Ammon's horn (tissue), 1 donor: Measurements from ENCODE around the gene ANK3.
A peak's percentile ranks its signal among the peaks of the same experiment; 100 is the strongest.
"Not testable (repeated sequence)": the region's sequence is repeated elsewhere in the genome, so short reads cannot be mapped to it uniquely, and the experiment has no call there.

Source experiments
- DNase-seq: peaks from one replicate; pipeline ENCODE4 v3.0.0-alpha.2; 2016; ENCODE audit warnings: low spot score

ANK3 gene

DNA sequence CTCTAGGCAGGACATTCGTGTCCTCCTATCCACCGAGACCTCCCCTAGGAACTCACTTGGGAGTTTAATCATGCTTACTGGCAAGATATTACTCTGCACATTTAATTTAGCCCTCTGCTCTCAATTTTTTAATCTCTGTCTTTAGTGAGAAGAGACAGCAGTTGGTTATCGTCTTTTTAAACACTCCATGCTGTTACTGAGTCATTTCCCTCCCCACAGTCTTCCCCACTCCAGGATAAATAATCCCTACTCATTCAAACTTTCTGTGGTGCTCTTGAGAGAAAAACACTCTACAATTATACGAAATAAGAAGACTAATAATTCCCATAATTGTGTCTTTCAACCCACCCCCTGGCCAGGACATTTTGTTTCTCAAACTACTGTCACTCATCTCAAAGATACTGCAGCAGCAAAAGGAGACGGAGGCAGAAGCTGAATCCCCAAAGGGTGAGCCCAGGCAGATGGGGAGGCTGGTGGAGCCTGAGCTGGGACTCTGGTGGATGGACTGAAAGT is 84.2 kb downstream of the ANK3 start:
- DNase-seq: no peak

DNA sequence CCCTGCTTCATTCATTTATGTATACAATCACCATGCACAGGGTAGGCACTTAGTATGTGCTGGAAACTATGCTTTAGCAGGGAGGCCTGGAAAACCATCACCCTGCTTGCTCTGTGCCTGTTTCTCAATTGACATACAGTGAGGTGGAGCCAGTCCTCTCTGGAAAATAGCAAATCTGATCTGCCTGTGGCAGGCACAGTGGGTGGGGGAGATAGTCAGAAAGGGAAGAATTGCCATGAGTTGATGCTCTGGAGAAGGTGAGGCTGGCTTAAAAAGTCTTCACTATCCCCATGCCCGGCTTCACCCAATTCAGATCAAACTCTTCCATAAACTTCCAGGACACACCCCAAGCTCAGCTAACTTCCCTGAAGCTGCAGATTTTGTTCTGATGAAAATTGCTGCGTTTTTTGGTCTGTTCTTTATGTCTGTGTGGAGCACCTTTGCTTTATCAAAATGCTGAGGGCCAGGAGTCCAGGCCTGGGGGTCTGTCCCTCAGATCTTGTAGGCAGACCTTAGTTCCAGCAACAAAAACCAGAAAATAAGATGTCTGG is 84.8 kb downstream of the ANK3 start:
- DNase-seq: no peak

- no peak for DNase-seq
Measured at GRCh38 chr10:60303778-60304177, 85.9 kb downstream of the ANK3 start.

DNA sequence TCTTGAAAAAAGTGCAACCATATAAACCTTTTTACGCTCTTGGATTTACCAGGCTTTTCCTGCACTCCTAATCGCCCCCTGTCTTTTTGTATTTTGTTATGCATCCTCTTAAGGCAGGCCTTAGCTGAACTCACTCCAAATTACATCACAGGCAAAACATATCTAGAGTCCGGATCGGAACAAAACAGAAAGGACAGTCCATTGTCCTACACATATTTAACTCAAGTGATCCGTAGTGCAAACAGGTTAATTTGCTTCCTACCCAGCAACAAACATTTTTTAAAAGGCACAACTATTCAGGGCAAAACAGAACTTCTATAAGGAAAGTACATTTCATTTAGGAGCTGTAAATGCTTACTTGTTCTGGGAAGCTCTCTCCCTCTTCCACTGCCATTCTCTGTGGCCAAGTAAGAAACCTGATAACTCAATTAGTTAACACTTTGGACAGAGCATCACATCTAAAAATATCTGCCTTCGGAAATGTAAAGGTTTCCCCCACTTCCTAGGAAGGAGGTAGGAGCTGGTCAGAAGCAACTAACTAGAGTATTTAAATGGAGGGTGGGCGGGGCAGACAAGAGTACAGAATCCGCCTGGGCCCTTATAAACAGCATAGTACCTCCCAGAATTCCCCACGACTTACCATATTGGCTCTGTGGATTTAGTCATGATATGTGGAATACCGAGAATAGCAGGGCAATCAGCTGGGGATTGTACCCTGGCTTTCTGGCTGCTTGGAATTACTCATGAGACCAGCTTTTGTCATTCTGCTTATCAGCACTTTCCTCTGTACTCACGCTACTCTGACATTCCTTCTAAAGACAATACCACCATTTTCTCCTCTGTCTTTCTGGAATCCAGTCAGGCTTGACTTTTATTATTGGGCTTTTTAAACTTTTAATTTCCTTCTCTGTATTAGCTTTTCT is 89.5 kb downstream of the ANK3 start:
- peak; percentile 26 for DNase-seq

GRCh38 chr10:60299390-60299778 is 90.3 kb downstream of the ANK3 start:
- no peak for DNase-seq

GRCh38 chr10:60298408-60299389 is 91.0 kb downstream of the ANK3 start:
- DNase-seq: no peak

DNA sequence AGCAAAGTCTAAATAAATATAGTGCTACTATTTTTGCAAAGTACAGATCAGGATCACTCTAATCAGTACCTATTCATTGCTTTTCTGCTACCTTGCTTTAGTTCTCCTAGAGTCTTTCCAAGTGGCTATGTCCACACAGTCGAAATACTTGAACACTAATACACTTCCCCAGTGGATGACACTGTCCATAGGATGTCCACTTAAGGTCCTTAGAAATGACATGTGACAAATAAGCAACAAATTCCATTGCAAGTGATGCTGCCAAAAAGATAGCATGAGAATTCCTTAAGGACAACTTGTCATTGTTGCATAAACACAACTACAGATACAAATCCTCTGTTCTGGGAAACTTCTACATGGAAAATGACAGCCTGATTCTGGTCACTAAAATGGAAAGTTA is 93.6 kb downstream of the ANK3 start:
- no peak for DNase-seq

GRCh38 chr10:60295028-60295937 is 94.4 kb downstream of the ANK3 start:
- no peak for DNase-seq

GRCh38 chr10:60293581-60294175 is 96.0 kb downstream of the ANK3 start:
- DNase-seq: no peak

DNA sequence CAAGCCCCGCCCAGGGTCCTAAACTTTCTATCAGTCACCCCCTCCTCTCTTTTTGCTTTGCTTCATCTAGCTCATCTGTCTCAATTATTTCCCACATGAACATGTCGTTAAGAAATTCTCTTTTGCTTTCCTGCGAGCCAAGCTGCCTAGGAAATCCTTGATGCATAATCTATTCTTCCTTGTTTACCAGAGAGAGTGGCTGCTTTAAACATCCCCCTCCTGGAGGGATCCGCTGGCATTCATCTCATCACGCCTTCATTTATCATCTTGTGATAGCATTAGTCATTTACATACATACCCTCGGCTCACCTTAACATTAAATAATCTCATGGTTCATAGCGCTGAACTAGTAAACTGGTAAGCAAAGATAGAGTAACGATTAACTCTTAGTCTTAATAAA is 96.7 kb downstream of the ANK3 start:
- no peak for DNase-seq

DNA sequence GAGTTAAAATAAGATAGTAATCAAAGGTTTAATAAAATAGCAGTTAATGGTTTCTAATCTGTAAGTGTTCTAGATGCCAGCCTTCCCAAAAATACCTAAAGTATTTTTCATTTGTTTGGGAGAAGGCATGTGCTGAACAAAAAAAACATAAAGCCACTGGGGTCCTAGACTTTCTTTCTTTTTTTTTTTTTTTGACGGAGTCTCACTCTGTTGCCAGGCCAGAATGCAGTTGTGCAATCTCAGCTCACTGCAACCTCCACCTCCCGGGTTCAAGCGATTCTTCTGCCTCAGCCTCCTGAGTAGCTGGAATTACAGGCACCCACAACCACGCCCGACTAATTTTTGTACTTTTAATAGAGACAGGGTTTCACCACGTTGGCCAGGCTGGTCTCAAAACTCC is 97.1 kb downstream of the ANK3 start:
- not testable (repeated sequence) for DNase-seq

- DNase-seq: peak; percentile 32
Measured at GRCh38 chr10:60291344-60291930, 98.2 kb downstream of the ANK3 start.

DNA sequence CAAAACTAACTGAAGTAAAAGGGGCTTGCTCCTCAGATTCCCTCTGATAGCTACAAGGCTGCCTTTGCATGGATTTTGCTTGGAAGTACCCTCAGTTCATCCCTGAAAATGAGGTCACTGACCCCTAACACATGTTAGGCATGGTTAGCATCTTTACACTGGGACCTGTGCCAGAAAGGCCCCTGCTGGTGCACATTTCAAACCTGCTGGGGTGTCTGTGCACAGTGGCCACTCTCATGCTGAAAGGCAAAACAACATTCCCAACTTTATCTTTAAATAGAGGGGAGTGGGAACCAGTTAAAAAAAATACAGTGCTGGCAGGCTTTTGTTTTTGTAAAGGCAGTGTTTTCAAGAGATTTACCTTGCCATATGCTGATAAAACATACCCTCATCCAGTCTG is 99.1 kb downstream of the ANK3 start:
- no peak for DNase-seq

DNA sequence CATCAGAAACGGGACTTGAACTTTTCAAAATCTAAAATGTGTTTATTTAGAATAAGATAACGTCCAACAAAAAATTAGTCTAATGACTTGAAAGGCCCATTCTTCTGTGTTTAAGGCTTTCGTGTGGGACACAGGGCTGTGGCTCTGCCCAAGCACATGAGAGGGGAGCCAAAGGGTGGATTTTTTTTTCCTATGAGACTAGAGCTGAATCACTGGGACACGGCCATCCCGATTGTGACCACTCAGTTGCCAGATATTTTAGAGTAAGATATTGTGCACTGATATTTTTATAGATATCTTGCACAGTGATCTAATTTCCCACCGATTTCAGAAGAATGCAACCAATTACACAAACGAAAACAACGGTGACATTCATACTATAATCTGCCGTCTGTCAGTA is 99.9 kb downstream of the ANK3 start:
- no peak for DNase-seq

GRCh38 chr10:60288256-60288655 is 101.4 kb downstream of the ANK3 start:
- DNase-seq: no peak

DNA sequence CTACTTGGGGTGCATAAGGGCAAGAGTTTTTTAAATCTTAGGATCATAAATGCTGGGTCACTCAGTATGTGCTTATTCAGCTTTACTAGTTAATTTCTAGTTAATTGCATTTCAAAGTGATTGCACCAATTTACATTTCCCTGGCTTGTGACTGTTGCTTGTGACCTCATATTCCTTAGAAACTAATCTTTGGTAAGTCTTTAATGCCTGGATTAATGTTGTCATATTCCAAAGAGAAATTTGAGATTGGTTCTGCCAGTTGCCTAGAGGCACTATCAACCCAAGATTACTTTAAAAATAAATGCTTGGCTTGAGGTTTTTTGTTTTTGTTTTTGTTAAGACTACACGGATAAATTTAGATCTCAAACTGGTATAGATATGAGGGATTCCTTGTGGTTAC is 103.1 kb downstream of the ANK3 start:
- DNase-seq: no peak

DNA sequence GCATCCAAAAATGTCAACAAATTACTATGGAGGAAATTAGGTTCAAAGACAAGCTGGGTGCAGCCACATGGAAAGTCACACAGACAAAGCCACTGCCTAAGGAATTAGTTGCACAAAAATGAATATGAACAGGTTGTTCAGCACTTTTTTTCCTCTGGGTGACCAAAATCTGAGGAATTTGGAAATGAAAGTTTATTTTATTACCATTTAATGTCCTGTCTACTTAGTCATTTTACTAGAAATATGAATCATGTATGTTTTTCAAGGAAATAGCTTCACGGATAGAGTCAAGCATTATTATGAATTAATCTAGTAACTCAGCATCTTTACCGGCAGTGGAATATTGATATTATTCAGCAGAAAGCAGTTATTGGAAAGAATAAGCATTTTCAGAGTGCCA is 106.3 kb downstream of the ANK3 start:
- no peak for DNase-seq

- DNase-seq: peak; percentile 39
Measured at GRCh38 chr10:60282771-60283353, 106.8 kb downstream of the ANK3 start.

GRCh38 chr10:60281792-60282353 is 107.8 kb downstream of the ANK3 start:
- DNase-seq: no peak

- no peak for DNase-seq
Measured at GRCh38 chr10:60281331-60281730, 108.3 kb downstream of the ANK3 start.
